GM12891 (cell line): ENCODE results near the gene INTS7.
"Not testable (repeated sequence)": the region's sequence is repeated elsewhere in the genome, so short reads cannot be mapped to it uniquely, and the experiment has no call there.

Experiments
- DNase-seq: peaks from one replicate; pipeline ENCODE4 v3.0.0; 2011; ENCODE audit warnings: low spot score; ENCODE audit not compliant: insufficient read length
- FAIRE-seq: peaks from 2 replicates; lab custom pipeline; 2011; peaks lifted over from hg19 to GRCh38; lab: Jason Lieb, UNC
- PAX5 ChIP-seq: IDR thresholded peaks from 2 replicates; pipeline ENCODE4 v1.6.1; 2011; ENCODE audit warnings: low read length, moderate library complexity, mild to moderate bottlenecking; ENCODE audit not compliant: insufficient read depth, severe bottlenecking
- POLR2A ChIP-seq: IDR thresholded peaks from 2 replicates; pipeline ENCODE4 v1.6.1; 2011; ENCODE audit warnings: low read depth, low read length, control low read depth
- POLR2AphosphoS5 ChIP-seq: IDR thresholded peaks from 2 replicates; pipeline ENCODE4 v1.6.1; 2011; ENCODE audit warnings: low read depth, low read length, control low read depth
- POU2F2 ChIP-seq: IDR thresholded peaks from 2 replicates; pipeline ENCODE4 v1.6.1; 2011; ENCODE audit warnings: low read depth, mild to moderate bottlenecking, control low read depth, low read length, moderate library complexity
- SPI1 ChIP-seq: IDR thresholded peaks from 2 replicates; pipeline ENCODE4 v1.6.1; 2011; ENCODE audit warnings: low read depth, low read length, control low read depth
- TAF1 ChIP-seq: IDR thresholded peaks from 2 replicates; pipeline ENCODE4 v1.6.1; 2011; ENCODE audit warnings: low read depth, low read length, control low read depth

The INTS7 gene

DNA sequence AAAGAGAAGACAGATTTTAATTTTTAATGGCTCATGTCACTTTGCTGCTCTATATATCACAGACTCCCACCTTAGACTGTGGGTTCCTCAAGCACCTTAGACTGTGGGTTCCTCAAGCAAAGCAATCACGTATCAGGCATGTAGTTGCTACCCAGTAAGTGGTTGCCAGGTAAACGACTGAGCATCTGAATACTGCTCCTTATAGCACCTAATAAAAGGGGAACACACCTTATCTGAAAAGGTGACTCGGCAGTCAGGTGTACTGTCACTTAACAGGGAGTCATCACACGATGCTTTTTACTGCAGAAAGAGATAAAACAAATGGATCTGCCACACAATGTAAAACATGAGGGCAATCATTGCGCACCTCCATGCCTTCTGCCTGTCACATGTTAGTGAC lies 112.3 kb downstream of the INTS7 start:
- TF ChIP-seq TAF1 = no peak
- no peak for TF ChIP-seq SPI1
- TF ChIP-seq POU2F2 = no peak
- TF ChIP-seq POLR2A = no peak
- no peak for TF ChIP-seq PAX5
- no peak for TF ChIP-seq POLR2AphosphoS5
- DNase-seq = no peak
- FAIRE-seq = no peak

DNA sequence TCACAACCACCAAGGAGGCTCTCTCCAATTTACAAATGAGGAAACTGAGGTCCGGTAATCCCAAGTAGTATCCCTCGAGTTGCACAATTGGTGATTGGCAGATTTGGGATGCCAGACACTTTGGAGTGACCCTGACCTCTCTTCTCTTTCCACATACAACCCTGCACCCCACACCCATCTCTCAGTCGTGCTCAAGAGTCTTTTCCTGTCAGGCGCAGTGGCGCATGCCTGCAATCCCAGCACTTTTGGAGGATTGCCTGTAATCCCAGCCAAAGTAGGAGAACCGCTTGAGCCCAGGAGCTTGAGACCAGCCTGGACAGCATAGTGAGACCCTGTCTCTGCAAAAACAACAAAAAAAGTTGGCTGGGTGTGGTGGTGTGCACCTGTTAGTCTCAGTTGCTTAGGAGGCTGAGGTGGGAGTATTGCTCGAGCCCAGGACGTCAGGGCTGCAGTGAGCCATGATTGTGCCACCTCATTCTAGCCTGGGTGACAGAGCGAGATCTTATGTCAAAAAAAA lies 113.7 kb downstream of the INTS7 start:
- TF ChIP-seq POLR2A (no peak), PAX5 (no peak), POLR2AphosphoS5 (no peak), TAF1 (no peak), POU2F2 (no peak), SPI1 (no peak)
- DNase-seq (no peak), FAIRE-seq (no peak)

DNA sequence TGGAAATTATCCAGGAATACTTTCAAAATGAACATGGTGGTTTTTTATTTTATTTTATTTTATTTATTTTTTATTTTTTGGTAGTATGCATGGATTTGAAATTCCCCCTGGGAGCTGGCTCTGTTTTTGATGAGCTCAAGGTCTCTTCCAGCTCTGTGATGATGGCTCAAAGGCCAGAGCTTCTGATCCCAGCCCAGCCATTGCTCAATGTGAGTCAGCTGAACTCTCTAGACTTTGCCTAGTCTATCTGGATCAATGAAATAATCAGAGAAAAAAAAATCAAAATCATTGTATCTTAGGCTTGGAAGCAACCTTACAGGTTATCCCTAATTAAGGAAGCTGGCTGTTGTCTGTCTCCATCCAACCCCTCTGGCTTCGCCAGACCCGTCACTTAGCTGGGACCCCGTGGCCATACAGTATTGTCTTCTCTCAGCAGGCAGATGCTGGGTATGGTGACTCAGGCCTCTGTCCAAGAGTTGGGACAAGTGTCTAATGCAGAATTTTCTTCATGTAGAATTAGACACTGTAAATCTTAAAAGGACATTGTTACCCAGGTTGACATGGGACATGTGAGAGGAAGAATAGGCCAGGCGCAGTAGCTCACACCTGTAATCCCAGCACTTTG lies 114.6 kb downstream of the INTS7 start:
- no peak for FAIRE-seq
- TF ChIP-seq PAX5 (no peak), TAF1 (no peak), POU2F2 (no peak), SPI1 (no peak), POLR2AphosphoS5 (no peak), POLR2A (no peak)
- no peak for DNase-seq

DNA sequence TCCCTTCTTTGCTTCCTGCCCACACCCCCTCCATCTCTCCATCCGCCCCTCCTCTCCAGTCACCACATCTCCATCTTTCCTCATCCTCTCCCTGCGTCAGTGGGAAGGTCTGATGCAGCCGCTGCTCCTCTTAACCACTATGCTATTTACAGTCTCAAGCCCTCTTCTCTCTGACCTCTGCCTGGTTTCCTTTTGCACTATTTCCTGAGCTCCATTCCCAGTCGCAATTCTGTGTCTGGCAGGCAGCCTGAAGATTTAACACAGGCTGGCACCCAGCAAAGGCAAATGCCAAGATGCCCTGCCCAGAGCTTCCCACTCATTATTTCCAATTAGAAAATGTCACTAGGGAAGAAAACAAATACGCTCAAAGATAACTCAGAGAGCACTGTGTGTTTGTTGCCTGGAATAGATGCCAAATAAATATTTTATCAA lies 115.2 kb downstream of the INTS7 start:
- no peak for FAIRE-seq
- no peak for DNase-seq
- TF ChIP-seq SPI1 (no peak), TAF1 (no peak), PAX5 (no peak), POLR2AphosphoS5 (no peak), POU2F2 (no peak), POLR2A (no peak)

DNA sequence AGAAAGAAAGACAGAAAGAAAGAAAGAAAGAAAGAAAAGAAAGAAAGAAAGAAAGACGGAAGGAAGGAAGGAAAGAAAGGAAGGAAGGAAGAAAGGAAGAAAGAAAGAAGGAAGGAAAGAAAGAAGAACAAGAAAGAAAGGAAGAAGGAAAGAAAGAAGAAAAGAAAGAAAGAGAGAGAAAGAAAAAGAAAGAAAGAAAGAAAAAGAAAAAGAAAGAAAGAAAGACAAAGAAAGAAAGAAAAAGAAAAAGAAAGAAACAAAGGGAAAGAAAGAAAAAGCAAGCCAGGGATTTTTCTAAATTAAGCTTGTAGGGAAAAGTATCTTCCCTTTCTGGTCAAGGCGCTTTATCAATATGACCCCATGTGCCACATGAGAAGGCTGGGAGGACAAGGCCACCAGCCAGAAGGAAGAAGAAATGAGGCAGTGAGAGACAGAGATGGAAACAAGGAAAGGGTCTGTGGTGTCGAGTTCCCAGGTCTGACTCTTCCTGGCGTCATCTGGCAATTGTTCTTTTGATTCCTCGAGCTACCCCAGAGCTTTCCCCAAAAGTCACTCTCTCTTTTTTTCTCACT lies 116.4 kb downstream of the INTS7 start:
- DNase-seq = no peak
- TF ChIP-seq TAF1 (no peak), PAX5 (no peak), POU2F2 (no peak), POLR2AphosphoS5 (no peak), SPI1 (no peak), POLR2A (no peak)
- no peak for FAIRE-seq

DNA sequence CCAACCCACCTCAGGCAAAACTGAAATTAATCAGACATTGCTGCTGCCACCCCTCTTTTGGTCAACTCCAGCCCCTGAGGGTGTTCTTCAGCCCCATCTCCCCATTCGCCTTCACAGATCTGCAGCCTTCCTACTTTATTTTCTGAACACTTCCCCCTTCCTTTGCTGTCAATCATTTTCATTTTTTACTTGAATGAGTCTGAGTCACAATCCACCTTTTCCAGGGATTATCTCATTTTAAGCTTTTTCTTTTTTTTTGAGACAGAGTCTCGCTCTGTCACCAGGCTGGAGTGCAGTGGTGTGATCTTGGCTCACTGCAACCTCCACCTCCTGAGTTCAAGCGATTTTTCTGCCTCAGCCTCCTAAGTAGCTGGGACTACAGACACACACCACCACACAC lies 118.9 kb downstream of the INTS7 start:
- not testable (repeated sequence) for DNase-seq, FAIRE-seq

DNA sequence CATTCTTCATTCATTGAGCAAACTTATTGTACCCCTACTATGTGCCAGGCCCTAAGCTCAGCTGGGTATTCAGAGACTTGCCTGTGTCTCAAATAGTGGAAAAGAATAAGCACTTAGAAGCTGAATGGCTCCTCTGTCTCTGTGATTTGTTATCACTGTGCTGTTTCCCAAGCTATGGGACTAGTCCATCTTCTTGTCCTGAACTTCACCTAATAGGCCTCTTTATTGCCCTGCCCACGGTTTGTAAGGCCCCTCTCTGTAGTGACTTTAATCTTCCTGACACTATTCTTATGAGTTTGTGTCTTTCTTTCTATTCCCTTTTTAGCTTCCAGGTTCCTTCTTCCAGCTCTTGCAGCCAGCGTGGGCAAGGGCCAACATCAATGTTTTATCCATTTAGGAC lies 119.4 kb downstream of the INTS7 start:
- no peak for TF ChIP-seq POLR2A
- FAIRE-seq (no peak), DNase-seq (no peak)

DNA sequence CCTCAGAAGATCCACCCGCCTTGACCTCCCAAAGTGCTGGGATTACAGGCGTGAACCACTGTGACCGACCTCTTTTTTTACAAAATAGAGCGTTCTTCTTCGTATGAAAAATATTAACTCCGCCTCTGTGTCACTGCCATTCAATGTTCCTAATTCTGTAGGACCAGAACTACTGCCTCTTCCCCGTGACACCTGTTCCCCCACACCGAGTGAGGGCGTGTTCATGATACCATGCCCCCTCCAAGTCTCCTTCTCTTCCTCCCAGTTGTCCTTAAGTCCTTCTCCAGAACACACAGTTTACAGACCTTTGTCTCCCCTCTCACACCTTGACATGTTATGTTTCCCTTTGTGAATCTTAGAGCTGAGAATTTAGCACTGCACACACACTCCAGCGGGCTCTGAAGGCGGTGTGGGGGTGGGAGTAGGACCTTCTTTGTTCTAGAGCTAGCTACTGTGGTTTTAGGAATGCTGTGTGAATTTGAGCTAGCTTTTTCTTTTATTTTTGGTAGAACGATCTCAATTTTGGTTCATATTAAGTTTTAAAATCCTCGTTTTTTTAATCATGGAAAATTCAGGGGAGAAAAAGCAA lies 122.4 kb downstream of the INTS7 start:
- no peak for TF ChIP-seq TAF1
- TF ChIP-seq SPI1 = no peak
- TF ChIP-seq POLR2A = no peak
- no peak for TF ChIP-seq POU2F2
- no peak for TF ChIP-seq PAX5
- no peak for TF ChIP-seq POLR2AphosphoS5
- FAIRE-seq = no peak
- no peak for DNase-seq

DNA sequence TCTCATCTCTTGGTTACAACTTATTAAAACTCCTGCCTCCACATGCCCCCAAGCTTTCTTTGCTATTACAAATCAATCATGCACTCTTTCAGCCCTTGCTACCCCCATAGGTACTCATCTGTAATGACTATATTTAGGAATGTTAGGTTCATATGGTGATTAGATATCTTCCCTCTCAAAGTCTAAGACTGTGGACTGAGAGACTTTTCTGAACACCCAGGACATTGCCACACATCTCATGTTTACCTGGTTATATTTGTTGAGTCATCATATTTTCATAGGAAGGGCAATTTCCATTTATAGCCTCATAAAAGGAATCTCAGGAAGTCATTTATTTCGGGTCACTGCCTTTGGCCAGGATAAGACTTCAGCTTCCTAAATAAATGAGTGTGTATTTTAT lies 123.3 kb downstream of the INTS7 start:
- TF ChIP-seq POLR2AphosphoS5 = no peak
- TF ChIP-seq PAX5 = no peak
- no peak for TF ChIP-seq POLR2A
- TF ChIP-seq POU2F2 = no peak
- TF ChIP-seq SPI1 = no peak
- no peak for TF ChIP-seq TAF1
- FAIRE-seq (no peak), DNase-seq (no peak)

DNA sequence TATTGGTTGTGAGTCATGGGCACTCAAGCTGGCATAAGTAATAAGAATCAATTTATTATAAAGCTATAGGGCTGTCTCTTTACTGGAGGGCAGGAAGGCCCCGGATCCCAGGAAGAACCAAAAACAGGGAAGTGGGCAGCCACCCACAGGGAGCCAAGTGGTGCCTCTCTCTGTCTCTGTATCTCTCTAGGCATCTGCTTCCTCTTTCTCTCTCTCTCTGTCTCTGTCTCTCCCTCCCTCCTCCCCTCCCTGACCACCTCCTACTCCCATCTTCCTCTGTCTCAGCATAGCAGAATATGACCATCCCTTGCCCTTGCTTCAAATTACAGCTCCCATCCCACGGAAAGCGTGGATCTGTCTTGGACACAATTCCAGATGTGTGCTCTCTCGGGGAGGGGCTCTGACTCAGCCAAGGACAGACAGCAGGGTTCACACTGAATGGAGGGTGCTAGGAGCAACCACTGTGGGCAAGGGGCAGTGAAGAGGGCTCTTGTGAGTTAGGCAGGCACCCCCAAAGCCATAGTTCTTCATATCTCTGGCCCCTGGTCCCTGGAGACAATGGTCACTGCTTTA lies 124.4 kb downstream of the INTS7 start:
- TF ChIP-seq POU2F2 = no peak
- TF ChIP-seq TAF1 = no peak
- no peak for TF ChIP-seq PAX5
- TF ChIP-seq POLR2A = no peak
- TF ChIP-seq SPI1 = peak; percentile 34; the same call in 1 of the 2 replicates
- TF ChIP-seq POLR2AphosphoS5 = no peak
- FAIRE-seq (no peak), DNase-seq (no peak)
